Liver (tissue), 3 donors: Measurements from ENCODE around the gene ZNF503.

Experiments used
- EGR1 ChIP-seq, 2 donors: IDR thresholded peaks; 2 replicates each; pipeline ENCODE4 v1.6.1; 2016 to 2018; ENCODE audit warnings: antibody characterized with exemption in 2 of 2, low read depth in 2 of 2
- FOXA1 ChIP-seq: IDR thresholded peaks from 2 replicates; pipeline ENCODE4 v1.6.1; 2016; ENCODE audit warnings: antibody characterized with exemption
- GABPA ChIP-seq, 2 donors: IDR thresholded peaks in 1 of 2; conservative IDR thresholded peaks in 1 of 2; 2 replicates each; pipeline ENCODE4 v1.6.1; 2016; ENCODE audit warnings: antibody characterized with exemption in 2 of 2, mild to moderate bottlenecking in 1 of 2, moderate library complexity in 1 of 2
- RAD21 ChIP-seq, 2 donors: IDR thresholded peaks; 2 replicates each; pipeline ENCODE4 v1.6.1; 2016; ENCODE audit warnings: antibody characterized with exemption in 2 of 2, mild to moderate bottlenecking in 2 of 2
- SP1 ChIP-seq: IDR thresholded peaks from 2 replicates; pipeline ENCODE4 v1.6.1; 2018; ENCODE audit warnings: antibody characterized with exemption, mild to moderate bottlenecking
- TAF1 ChIP-seq: conservative IDR thresholded peaks from 2 replicates; pipeline ENCODE4 v1.6.1; 2016; ENCODE audit warnings: antibody characterized with exemption, mild to moderate bottlenecking
- YY1 ChIP-seq: IDR thresholded peaks from 2 replicates; pipeline ENCODE4 v1.6.1; 2016; ENCODE audit warnings: antibody characterized with exemption, mild to moderate bottlenecking
- TF ChIP-seq, protein P1 (sequence below): fragments of 150-350 bp; IDR thresholded peaks from 2 replicates; pipeline ENCODE4 v1.5.1; 2017; ENCODE audit warnings: improper control_type of control experiment, low read depth, low read length; ENCODE audit not compliant: missing input control
- TF ChIP-seq, protein P2 (sequence below): IDR thresholded peaks from 2 replicates; pipeline ENCODE4 v1.6.1; 2016; ENCODE audit warnings: antibody characterized with exemption, mild to moderate bottlenecking
- TF ChIP-seq, protein P3 (sequence below): IDR thresholded peaks from 2 replicates; pipeline ENCODE4 v1.6.1; 2016; ENCODE audit warnings: antibody characterized with exemption
- TF ChIP-seq, protein P4 (sequence below): IDR thresholded peaks from 2 replicates; pipeline ENCODE4 v1.6.1; 2016; ENCODE audit warnings: antibody characterized with exemption
- TF ChIP-seq, protein P5 (sequence below): IDR thresholded peaks from 2 replicates; pipeline ENCODE4 v1.6.1; 2016; ENCODE audit warnings: antibody characterized with exemption
- donor health status: healthy.
- donor health status: healthy.

DNA sequence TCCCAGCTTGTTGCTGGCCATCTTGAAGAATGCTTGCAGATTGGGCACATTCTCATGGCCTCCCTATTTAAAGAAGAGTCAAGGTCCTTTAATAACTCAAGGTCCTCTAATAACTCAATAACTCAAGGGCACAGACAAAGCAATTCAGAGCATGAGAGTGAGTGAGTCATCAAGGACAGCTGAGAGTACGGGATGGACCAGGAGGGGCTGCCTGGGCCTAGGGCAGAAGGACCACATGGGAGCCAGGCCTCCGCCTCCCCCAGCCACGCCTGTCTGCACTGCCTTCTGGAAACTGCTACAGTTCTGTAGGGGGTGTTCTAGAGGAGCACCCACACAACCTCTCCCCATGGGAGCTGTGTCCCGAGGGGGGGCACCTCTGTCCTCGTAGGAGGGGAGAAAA, 48.9 kb downstream of the ZNF503 start:
- TF ChIP-seq SP1, result no peak
- TF ChIP-seq, protein P1, sequence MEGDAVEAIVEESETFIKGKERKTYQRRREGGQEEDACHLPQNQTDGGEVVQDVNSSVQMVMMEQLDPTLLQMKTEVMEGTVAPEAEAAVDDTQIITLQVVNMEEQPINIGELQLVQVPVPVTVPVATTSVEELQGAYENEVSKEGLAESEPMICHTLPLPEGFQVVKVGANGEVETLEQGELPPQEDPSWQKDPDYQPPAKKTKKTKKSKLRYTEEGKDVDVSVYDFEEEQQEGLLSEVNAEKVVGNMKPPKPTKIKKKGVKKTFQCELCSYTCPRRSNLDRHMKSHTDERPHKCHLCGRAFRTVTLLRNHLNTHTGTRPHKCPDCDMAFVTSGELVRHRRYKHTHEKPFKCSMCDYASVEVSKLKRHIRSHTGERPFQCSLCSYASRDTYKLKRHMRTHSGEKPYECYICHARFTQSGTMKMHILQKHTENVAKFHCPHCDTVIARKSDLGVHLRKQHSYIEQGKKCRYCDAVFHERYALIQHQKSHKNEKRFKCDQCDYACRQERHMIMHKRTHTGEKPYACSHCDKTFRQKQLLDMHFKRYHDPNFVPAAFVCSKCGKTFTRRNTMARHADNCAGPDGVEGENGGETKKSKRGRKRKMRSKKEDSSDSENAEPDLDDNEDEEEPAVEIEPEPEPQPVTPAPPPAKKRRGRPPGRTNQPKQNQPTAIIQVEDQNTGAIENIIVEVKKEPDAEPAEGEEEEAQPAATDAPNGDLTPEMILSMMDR, result no peak
- no peak for TF ChIP-seq YY1
- TF ChIP-seq, protein P2, sequence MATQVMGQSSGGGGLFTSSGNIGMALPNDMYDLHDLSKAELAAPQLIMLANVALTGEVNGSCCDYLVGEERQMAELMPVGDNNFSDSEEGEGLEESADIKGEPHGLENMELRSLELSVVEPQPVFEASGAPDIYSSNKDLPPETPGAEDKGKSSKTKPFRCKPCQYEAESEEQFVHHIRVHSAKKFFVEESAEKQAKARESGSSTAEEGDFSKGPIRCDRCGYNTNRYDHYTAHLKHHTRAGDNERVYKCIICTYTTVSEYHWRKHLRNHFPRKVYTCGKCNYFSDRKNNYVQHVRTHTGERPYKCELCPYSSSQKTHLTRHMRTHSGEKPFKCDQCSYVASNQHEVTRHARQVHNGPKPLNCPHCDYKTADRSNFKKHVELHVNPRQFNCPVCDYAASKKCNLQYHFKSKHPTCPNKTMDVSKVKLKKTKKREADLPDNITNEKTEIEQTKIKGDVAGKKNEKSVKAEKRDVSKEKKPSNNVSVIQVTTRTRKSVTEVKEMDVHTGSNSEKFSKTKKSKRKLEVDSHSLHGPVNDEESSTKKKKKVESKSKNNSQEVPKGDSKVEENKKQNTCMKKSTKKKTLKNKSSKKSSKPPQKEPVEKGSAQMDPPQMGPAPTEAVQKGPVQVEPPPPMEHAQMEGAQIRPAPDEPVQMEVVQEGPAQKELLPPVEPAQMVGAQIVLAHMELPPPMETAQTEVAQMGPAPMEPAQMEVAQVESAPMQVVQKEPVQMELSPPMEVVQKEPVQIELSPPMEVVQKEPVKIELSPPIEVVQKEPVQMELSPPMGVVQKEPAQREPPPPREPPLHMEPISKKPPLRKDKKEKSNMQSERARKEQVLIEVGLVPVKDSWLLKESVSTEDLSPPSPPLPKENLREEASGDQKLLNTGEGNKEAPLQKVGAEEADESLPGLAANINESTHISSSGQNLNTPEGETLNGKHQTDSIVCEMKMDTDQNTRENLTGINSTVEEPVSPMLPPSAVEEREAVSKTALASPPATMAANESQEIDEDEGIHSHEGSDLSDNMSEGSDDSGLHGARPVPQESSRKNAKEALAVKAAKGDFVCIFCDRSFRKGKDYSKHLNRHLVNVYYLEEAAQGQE, result no peak
- no peak for TF ChIP-seq RAD21 (IDR thresholded peaks at IDR 0.05)
- no peak for TF ChIP-seq EGR1 (IDR thresholded peaks at IDR 0.05; ENCODE audit: low read depth in 2 of 2)
- TF ChIP-seq, protein P3, sequence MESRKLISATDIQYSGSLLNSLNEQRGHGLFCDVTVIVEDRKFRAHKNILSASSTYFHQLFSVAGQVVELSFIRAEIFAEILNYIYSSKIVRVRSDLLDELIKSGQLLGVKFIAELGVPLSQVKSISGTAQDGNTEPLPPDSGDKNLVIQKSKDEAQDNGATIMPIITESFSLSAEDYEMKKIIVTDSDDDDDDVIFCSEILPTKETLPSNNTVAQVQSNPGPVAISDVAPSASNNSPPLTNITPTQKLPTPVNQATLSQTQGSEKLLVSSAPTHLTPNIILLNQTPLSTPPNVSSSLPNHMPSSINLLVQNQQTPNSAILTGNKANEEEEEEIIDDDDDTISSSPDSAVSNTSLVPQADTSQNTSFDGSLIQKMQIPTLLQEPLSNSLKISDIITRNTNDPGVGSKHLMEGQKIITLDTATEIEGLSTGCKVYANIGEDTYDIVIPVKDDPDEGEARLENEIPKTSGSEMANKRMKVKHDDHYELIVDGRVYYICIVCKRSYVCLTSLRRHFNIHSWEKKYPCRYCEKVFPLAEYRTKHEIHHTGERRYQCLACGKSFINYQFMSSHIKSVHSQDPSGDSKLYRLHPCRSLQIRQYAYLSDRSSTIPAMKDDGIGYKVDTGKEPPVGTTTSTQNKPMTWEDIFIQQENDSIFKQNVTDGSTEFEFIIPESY, result no peak
- no peak for TF ChIP-seq FOXA1
- TF ChIP-seq TAF1, result no peak
- no peak for TF ChIP-seq GABPA (IDR thresholded peaks at IDR 0.05 in 1 of 2, conservative IDR thresholded peaks at IDR 0.05 in 1 of 2)
- TF ChIP-seq, protein P4, sequence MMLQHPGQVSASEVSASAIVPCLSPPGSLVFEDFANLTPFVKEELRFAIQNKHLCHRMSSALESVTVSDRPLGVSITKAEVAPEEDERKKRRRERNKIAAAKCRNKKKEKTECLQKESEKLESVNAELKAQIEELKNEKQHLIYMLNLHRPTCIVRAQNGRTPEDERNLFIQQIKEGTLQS, result no peak
- TF ChIP-seq, protein P5, sequence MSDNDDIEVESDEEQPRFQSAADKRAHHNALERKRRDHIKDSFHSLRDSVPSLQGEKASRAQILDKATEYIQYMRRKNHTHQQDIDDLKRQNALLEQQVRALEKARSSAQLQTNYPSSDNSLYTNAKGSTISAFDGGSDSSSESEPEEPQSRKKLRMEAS, result no peak
